Keratinocyte (primary cell): ENCODE data around the gene LGR6.

Experiments
- EZH2 ChIP-seq: IDR thresholded peaks from one replicate; pipeline ENCODE4 v1.6.1; 2012; ENCODE audit warnings: inconsistent platforms, mild to moderate bottlenecking, low read length, moderate library complexity
- TF ChIP-seq, protein P1 (sequence below), 3 experiments: IDR thresholded peaks in 1 of 3; conservative IDR thresholded peaks in 1 of 3; optimal IDR thresholded peaks in 1 of 3; 2 replicates in 2 of 3; 3 replicates in 1 of 3; pipeline versions ENCODE3 to v1.5.1; 2011; ENCODE audit warnings: low read length in 3 of 3, mild to moderate bottlenecking in 3 of 3, moderate library complexity in 2 of 3, control low read depth in 1 of 3, inconsistent platforms in 1 of 3; ENCODE audit not compliant: insufficient read depth in 2 of 3; ENCODE audit errors: extremely low read depth in 1 of 3

DNA sequence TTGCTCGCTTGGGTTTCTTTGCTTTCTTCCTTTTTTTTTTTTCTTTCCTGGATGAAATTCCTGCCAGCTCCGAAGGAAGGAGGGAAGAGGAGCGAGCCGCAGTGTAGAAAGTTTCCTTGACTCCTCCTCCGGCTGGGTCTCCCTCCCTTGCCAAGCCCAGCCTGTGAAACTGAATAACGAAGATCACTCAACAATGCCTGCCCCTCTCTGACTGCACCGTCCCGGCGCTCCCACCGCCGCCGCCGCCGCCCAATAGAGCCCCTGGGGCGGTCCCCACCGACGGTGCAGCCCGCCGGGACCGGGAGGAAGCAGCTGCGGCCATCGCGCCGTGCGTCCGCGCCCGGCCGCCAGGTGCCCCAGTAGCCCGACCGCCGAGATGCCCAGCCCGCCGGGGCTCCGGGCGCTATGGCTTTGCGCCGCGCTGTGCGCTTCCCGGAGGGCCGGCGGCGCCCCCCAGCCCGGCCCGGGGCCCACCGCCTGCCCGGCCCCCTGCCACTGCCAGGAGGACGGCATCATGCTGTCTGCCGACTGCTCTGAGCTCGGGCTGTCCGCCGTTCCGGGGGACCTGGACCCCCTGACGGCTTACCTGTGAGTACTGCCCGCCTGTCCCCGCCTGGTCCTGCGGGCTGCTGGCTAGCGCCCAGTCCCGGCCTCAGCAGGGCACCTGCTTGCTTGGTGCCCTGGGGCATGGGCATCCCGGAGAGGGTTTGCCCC lies at the start of gene LGR6:
- TF ChIP-seq, protein P1, sequence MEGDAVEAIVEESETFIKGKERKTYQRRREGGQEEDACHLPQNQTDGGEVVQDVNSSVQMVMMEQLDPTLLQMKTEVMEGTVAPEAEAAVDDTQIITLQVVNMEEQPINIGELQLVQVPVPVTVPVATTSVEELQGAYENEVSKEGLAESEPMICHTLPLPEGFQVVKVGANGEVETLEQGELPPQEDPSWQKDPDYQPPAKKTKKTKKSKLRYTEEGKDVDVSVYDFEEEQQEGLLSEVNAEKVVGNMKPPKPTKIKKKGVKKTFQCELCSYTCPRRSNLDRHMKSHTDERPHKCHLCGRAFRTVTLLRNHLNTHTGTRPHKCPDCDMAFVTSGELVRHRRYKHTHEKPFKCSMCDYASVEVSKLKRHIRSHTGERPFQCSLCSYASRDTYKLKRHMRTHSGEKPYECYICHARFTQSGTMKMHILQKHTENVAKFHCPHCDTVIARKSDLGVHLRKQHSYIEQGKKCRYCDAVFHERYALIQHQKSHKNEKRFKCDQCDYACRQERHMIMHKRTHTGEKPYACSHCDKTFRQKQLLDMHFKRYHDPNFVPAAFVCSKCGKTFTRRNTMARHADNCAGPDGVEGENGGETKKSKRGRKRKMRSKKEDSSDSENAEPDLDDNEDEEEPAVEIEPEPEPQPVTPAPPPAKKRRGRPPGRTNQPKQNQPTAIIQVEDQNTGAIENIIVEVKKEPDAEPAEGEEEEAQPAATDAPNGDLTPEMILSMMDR (optimal IDR thresholded peaks at IDR 0.05 in 1 of 3, IDR thresholded peaks at IDR 0.05 in 1 of 3, conservative IDR thresholded peaks at IDR 0.05 in 1 of 3; ENCODE audit: extremely low read depth in 1 of 3, insufficient read depth in 2 of 3, low read length in 3 of 3), result peak in 1 of 3 experiments; percentile 15
- no peak for TF ChIP-seq EZH2
